ENCODE results near the gene PTPRT.

DNA sequence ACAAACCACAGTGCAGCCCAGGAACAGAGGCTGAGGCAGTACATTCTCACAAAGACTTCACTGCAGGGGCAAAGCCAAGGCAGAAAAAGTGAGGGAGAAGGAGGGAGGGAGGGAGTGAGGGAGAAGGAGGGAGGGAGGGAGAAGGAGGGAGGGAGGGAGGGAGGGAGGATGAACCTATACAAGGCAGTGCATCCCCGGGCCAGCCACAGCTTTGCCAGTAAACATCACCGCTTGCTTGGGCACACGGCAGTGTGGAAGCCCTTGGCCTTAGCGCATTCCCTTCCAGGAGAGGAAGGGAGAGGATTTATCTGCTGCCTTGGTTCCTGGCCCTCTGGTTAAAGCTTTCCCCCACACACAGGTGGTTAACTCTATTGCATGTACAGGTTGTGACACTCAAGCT lies 234.0 kb downstream of the PTPRT start:
- TF ChIP-seq EP300 (IDR thresholded peaks at IDR 0.05; ENCODE audit: borderline replicate concordance in 1 of 2, low read depth in 1 of 2, low read length in 1 of 2): no peak
- TF ChIP-seq, protein P1, sequence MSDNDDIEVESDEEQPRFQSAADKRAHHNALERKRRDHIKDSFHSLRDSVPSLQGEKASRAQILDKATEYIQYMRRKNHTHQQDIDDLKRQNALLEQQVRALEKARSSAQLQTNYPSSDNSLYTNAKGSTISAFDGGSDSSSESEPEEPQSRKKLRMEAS (IDR thresholded peaks at IDR 0.05; ENCODE audit: low read depth): no peak
- TF ChIP-seq, protein P2, sequence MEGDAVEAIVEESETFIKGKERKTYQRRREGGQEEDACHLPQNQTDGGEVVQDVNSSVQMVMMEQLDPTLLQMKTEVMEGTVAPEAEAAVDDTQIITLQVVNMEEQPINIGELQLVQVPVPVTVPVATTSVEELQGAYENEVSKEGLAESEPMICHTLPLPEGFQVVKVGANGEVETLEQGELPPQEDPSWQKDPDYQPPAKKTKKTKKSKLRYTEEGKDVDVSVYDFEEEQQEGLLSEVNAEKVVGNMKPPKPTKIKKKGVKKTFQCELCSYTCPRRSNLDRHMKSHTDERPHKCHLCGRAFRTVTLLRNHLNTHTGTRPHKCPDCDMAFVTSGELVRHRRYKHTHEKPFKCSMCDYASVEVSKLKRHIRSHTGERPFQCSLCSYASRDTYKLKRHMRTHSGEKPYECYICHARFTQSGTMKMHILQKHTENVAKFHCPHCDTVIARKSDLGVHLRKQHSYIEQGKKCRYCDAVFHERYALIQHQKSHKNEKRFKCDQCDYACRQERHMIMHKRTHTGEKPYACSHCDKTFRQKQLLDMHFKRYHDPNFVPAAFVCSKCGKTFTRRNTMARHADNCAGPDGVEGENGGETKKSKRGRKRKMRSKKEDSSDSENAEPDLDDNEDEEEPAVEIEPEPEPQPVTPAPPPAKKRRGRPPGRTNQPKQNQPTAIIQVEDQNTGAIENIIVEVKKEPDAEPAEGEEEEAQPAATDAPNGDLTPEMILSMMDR (IDR thresholded peaks at IDR 0.05): no peak
- no peak for TF ChIP-seq RFX5 (IDR thresholded peaks at IDR 0.05; ENCODE audit: low read length)
- TF ChIP-seq TEAD4 (IDR thresholded peaks at IDR 0.05; ENCODE audit: borderline replicate concordance, insufficient read depth): no peak
- TF ChIP-seq MXI1 (IDR thresholded peaks at IDR 0.05; ENCODE audit: low read depth, low read length): no peak
- TF ChIP-seq SMC3 (IDR thresholded peaks at IDR 0.05; ENCODE audit: low read depth, low read length): no peak
- no peak for TF ChIP-seq POLR2AphosphoS5 (IDR thresholded peaks at IDR 0.05; ENCODE audit: low read depth, low read length)
- TF ChIP-seq YY1 (IDR thresholded peaks at IDR 0.05; ENCODE audit: low read depth): no peak
- no peak for TF ChIP-seq RXRA (IDR thresholded peaks at IDR 0.05; ENCODE audit: borderline replicate concordance, low read depth)
- TF ChIP-seq FOXM1 (IDR thresholded peaks at IDR 0.05; ENCODE audit: low read depth): no peak
- no peak for TF ChIP-seq EZH2phosphoT487 (IDR thresholded peaks at IDR 0.05; ENCODE audit: borderline replicate concordance, low read depth)
- TF ChIP-seq, protein P3, sequence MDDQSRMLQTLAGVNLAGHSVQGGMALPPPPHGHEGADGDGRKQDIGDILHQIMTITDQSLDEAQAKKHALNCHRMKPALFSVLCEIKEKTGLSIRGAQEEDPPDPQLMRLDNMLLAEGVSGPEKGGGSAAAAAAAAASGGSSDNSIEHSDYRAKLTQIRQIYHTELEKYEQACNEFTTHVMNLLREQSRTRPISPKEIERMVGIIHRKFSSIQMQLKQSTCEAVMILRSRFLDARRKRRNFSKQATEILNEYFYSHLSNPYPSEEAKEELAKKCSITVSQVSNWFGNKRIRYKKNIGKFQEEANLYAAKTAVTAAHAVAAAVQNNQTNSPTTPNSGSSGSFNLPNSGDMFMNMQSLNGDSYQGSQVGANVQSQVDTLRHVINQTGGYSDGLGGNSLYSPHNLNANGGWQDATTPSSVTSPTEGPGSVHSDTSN (IDR thresholded peaks at IDR 0.05): no peak
- no peak for TF ChIP-seq RAD21 (IDR thresholded peaks at IDR 0.05; ENCODE audit: low read length)

Measured in SK-N-SH (cell line).